HUES48 (cell line): Measurements from ENCODE around the gene DPH3.
A peak's percentile ranks its signal among the peaks of the same experiment; 100 is the strongest.
"Not testable (repeated sequence)": the region's sequence is repeated elsewhere in the genome, so short reads cannot be mapped to it uniquely, and the experiment has no call there.

ENCODE experiments used
- H3K27ac ChIP-seq: one replicate; pipeline ENCODE4 v1.7.0; 2013; ENCODE audit warnings: low read depth, low read length, inconsistent platforms
- H3K27me3 ChIP-seq: 2 replicates; pipeline ENCODE4 v1.6.1; 2013; ENCODE audit warnings: mild to moderate bottlenecking, low read length; ENCODE audit not compliant: control insufficient read depth, insufficient read depth
- H3K36me3 ChIP-seq: 2 replicates; pipeline ENCODE4 v1.6.1; 2013; ENCODE audit warnings: low read length; ENCODE audit not compliant: control insufficient read depth, insufficient read depth
- H3K4me1 ChIP-seq: 2 replicates; pipeline ENCODE4 v1.6.1; 2013; ENCODE audit warnings: mild to moderate bottlenecking, low read length; ENCODE audit not compliant: control insufficient read depth, insufficient read depth
- H3K4me3 ChIP-seq: 2 replicates; pipeline ENCODE4 v1.5.1; 2013; ENCODE audit warnings: mild to moderate bottlenecking, low read depth, low read length
- H3K9ac ChIP-seq: 2 replicates; pipeline ENCODE4 v1.6.1; 2013; ENCODE audit warnings: mild to moderate bottlenecking, low read depth, low read length, moderate library complexity
- H3K9me3 ChIP-seq: 2 replicates; pipeline ENCODE4 v1.6.1; 2013; ENCODE audit warnings: low read length; ENCODE audit not compliant: control insufficient read depth, insufficient read depth

Gene DPH3

GRCh38 chr3:16264708-16265454, at the start of gene DPH3, which contains the start of gene OXNAD1:
DPH3 (minus strand) TSS chr3:16264943; CDS start chr3:16264876, 67 bp downstream.
OXNAD1 (plus strand) TSS chr3:16265212; CDS start chr3:16270953, 5,741 bp downstream.
- Histone ChIP-seq H3K4me3 (peak within 1 kb of the TSS; percentile 97), H3K4me1 (0 out of 2 replicates have a peak, but pooled peaks cover 5% of the 10 kb centered on the region), H3K27ac (peak within 1 kb of the TSS; percentile 95), H3K9me3 (no peaks in the 10 kb centered on the region), H3K27me3 (no peaks in the 10 kb centered on the region), H3K9ac (peak within 1 kb of the TSS; percentile 95), H3K36me3 (peaks cover 17% of the 10 kb centered on the region)

GRCh38 chr3:16313886-16314645, 49.3 kb upstream of the DPH3 start:
- H3K9ac ChIP-seq, result no peak overlapping the region
- H3K27me3 ChIP-seq, result no peaks in the 10 kb centered on the region
- no peaks in the 10 kb centered on the region for H3K9me3 ChIP-seq
- H3K4me1 ChIP-seq, result no peaks in the 10 kb centered on the region
- no peak overlapping the region for H3K27ac ChIP-seq
- peaks cover 28% of the 10 kb centered on the region for H3K36me3 ChIP-seq
- no peak overlapping the region for H3K4me3 ChIP-seq

GRCh38 chr3:16311960-16312451, 47.3 kb upstream of the DPH3 start:
- H3K4me1 ChIP-seq, result no peaks in the 10 kb centered on the region
- no peak overlapping the region for H3K27ac ChIP-seq
- H3K27me3 ChIP-seq, result no peaks in the 10 kb centered on the region
- H3K36me3 ChIP-seq, result peaks cover 24% of the 10 kb centered on the region
- H3K9me3 ChIP-seq, result no peaks in the 10 kb centered on the region
- no peak overlapping the region for H3K9ac ChIP-seq
- H3K4me3 ChIP-seq, result no peak overlapping the region

- H3K36me3 ChIP-seq, result peaks cover 24% of the 10 kb centered on the region
- not testable (repeated sequence) for H3K4me1 ChIP-seq, H3K9ac ChIP-seq, H3K9me3 ChIP-seq, H3K27me3 ChIP-seq, H3K27ac ChIP-seq, H3K4me3 ChIP-seq
These were observed 45.7 kb upstream of the DPH3 start for GRCh38 chr3:16310486-16310885.

- no peak overlapping the region for H3K4me3 ChIP-seq
- H3K36me3 ChIP-seq, result peaks cover 31% of the 10 kb centered on the region
- no peak overlapping the region for H3K9ac ChIP-seq
- no peaks in the 10 kb centered on the region for H3K27me3 ChIP-seq
- H3K27ac ChIP-seq, result peak overlapping the region; percentile 53
- no peaks in the 10 kb centered on the region for H3K9me3 ChIP-seq
- H3K4me1 ChIP-seq, result no peaks in the 10 kb centered on the region
These were observed 44.8 kb upstream of the DPH3 start for GRCh38 chr3:16309558-16309957.

- no peaks in the 10 kb centered on the region for H3K9me3 ChIP-seq
- H3K4me1 ChIP-seq, result peaks cover 3% of the 10 kb centered on the region; the same call in 1 of the 2 replicates
- no peaks in the 10 kb centered on the region for H3K27me3 ChIP-seq
- no peak overlapping the region for H3K27ac ChIP-seq
- peaks cover 38% of the 10 kb centered on the region for H3K36me3 ChIP-seq
- H3K9ac ChIP-seq, result no peak overlapping the region
- H3K4me3 ChIP-seq, result no peak overlapping the region
These were observed 44.0 kb upstream of the DPH3 start for GRCh38 chr3:16308727-16309126.

- peaks cover 41% of the 10 kb centered on the region for H3K36me3 ChIP-seq
- no peak overlapping the region for H3K27ac ChIP-seq
- no peak overlapping the region for H3K9ac ChIP-seq
- peaks cover 10% of the 10 kb centered on the region for H3K4me1 ChIP-seq
- H3K27me3 ChIP-seq, result no peaks in the 10 kb centered on the region
- H3K9me3 ChIP-seq, result no peaks in the 10 kb centered on the region
- H3K4me3 ChIP-seq, result no peak overlapping the region
These were observed 43.2 kb upstream of the DPH3 start for GRCh38 chr3:16307832-16308531.

- no peak overlapping the region for H3K4me3 ChIP-seq
- no peaks in the 10 kb centered on the region for H3K9me3 ChIP-seq
- H3K27ac ChIP-seq, result no peak overlapping the region
- peaks cover 38% of the 10 kb centered on the region for H3K4me1 ChIP-seq
- no peaks in the 10 kb centered on the region for H3K27me3 ChIP-seq
- H3K36me3 ChIP-seq, result peaks cover 44% of the 10 kb centered on the region; the same call in 1 of the 2 replicates
- H3K9ac ChIP-seq, result no peak overlapping the region
These were observed 40.4 kb upstream of the DPH3 start for GRCh38 chr3:16305111-16305541.

- Histone ChIP-seq H3K4me1 (peaks cover 38% of the 10 kb centered on the region), H3K4me3 (no peak overlapping the region), H3K9ac (no peak overlapping the region), H3K27ac (no peak overlapping the region), H3K36me3 (peaks cover 44% of the 10 kb centered on the region; the same call in 1 of the 2 replicates), H3K27me3 (no peaks in the 10 kb centered on the region), H3K9me3 (no peaks in the 10 kb centered on the region)
These were observed 39.6 kb upstream of the DPH3 start for GRCh38 chr3:16304061-16305010.

GRCh38 chr3:16303037-16303575, 38.4 kb upstream of the DPH3 start:
- peaks cover 48% of the 10 kb centered on the region; the same call in 1 of the 2 replicates for H3K36me3 ChIP-seq
- no peak overlapping the region for H3K4me3 ChIP-seq
- H3K9ac ChIP-seq, result no peak overlapping the region
- H3K4me1 ChIP-seq, result peaks cover 38% of the 10 kb centered on the region
- H3K27me3 ChIP-seq, result no peaks in the 10 kb centered on the region
- H3K9me3 ChIP-seq, result no peaks in the 10 kb centered on the region
- H3K27ac ChIP-seq, result no peak overlapping the region
